Measurements from ENCODE around the gene KBTBD12. TPM values are rescaled to one million over a fixed set of nuclear protein-coding genes. Genes with fewer than 3 reads are reported as not detected.
"Not testable (repeated sequence)": the region's sequence is repeated elsewhere in the genome, so short reads cannot be mapped to it uniquely, and the experiment has no call there.

The KBTBD12 gene
- not detected for total RNA-seq

GRCh38 chr3:127915115-127915936, at the start of gene KBTBD12:
TSS of gene KBTBD12 (plus strand) at chr3:127915232. CDS start at chr3:127923062, 7,830 bp downstream.
- Mint-ChIP-seq H3K36me3 (no peaks in the 10 kb centered on the region), H3K9me3 (no peaks in the 10 kb centered on the region), H3K27me3 (peaks cover 72% of the 10 kb centered on the region), H3K4me1 (peaks cover 7% of the 10 kb centered on the region), H3K27ac (no peak within 1 kb of the TSS), H3K4me3 (no peak within 1 kb of the TSS)
- ATAC-seq (ENCODE audit: low read depth), result peak; percentile 10
- POLR2A ChIA-PET, result no interaction called here
- no peak for DNase-seq

GRCh38 chr3:127865941-127866340, 49.1 kb upstream of the KBTBD12 start:
- no peaks in the 10 kb centered on the region for H3K9me3 Mint-ChIP-seq
- ATAC-seq (ENCODE audit: low read depth), result no peak

GRCh38 chr3:127867412-127867811, 47.6 kb upstream of the KBTBD12 start:
- Mint-ChIP-seq H3K27ac (no peak overlapping the region), H3K9me3 (no peaks in the 10 kb centered on the region), H3K27me3 (peaks cover 15% of the 10 kb centered on the region), H3K4me1 (peaks cover 2% of the 10 kb centered on the region), H3K4me3 (no peak overlapping the region), H3K36me3 (no peaks in the 10 kb centered on the region)
- POLR2A ChIA-PET, result no interaction called here
- ATAC-seq (ENCODE audit: low read depth) (no peak), DNase-seq (no peak)

More at GRCh38 chr3:127865941-127866340, 49.1 kb upstream of the KBTBD12 start:
- H3K36me3 Mint-ChIP-seq, result no peaks in the 10 kb centered on the region
- POLR2A ChIA-PET, result no interaction called here
- no peak overlapping the region for H3K27ac Mint-ChIP-seq
- H3K27me3 Mint-ChIP-seq, result peaks cover 15% of the 10 kb centered on the region
- peaks cover 2% of the 10 kb centered on the region for H3K4me1 Mint-ChIP-seq
- H3K4me3 Mint-ChIP-seq, result no peak overlapping the region
- no peak for DNase-seq

- Mint-ChIP-seq H3K27ac (no peak overlapping the region), H3K36me3 (no peaks in the 10 kb centered on the region), H3K4me1 (peaks cover 2% of the 10 kb centered on the region), H3K9me3 (no peaks in the 10 kb centered on the region), H3K4me3 (no peak overlapping the region), H3K27me3 (peaks cover 15% of the 10 kb centered on the region)
- ATAC-seq (ENCODE audit: low read depth), result no peak
- no peak for DNase-seq
- POLR2A ChIA-PET, result no interaction called here
Measured at GRCh38 chr3:127867986-127868385, 47.0 kb upstream of the KBTBD12 start.

GRCh38 chr3:127870156-127870555, 44.9 kb upstream of the KBTBD12 start:
- H3K27ac Mint-ChIP-seq, result no peak overlapping the region
- no peak overlapping the region for H3K4me3 Mint-ChIP-seq
- DNase-seq, result no peak
- no peaks in the 10 kb centered on the region for H3K4me1 Mint-ChIP-seq
- POLR2A ChIA-PET, result no interaction called here
- H3K27me3 Mint-ChIP-seq, result peaks cover 16% of the 10 kb centered on the region
- ATAC-seq (ENCODE audit: low read depth), result no peak
- no peaks in the 10 kb centered on the region for H3K36me3 Mint-ChIP-seq
- no peaks in the 10 kb centered on the region for H3K9me3 Mint-ChIP-seq

GRCh38 chr3:127874097-127874496, 40.9 kb upstream of the KBTBD12 start:
- DNase-seq; POLR2A ChIA-PET; H3K4me1 Mint-ChIP-seq; H3K9me3 Mint-ChIP-seq; H3K36me3 Mint-ChIP-seq; H3K27ac Mint-ChIP-seq; H3K4me3 Mint-ChIP-seq; ATAC-seq (ENCODE audit: low read depth): not testable (repeated sequence)
- H3K27me3 Mint-ChIP-seq, result peaks cover 13% of the 10 kb centered on the region

GRCh38 chr3:127881586-127881985, 33.4 kb upstream of the KBTBD12 start:
- Mint-ChIP-seq H3K4me3 (no peak overlapping the region), H3K36me3 (no peaks in the 10 kb centered on the region), H3K27ac (no peak overlapping the region), H3K9me3 (no peaks in the 10 kb centered on the region), H3K4me1 (no peaks in the 10 kb centered on the region), H3K27me3 (peaks cover 18% of the 10 kb centered on the region)
- POLR2A ChIA-PET, result no interaction called here
- ATAC-seq (ENCODE audit: low read depth) (no peak), DNase-seq (no peak)

- no peak for ATAC-seq (ENCODE audit: low read depth)
- DNase-seq, result no peak
- Mint-ChIP-seq H3K4me3 (no peak overlapping the region), H3K9me3 (no peaks in the 10 kb centered on the region), H3K36me3 (no peaks in the 10 kb centered on the region), H3K27me3 (peaks cover 12% of the 10 kb centered on the region), H3K27ac (no peak overlapping the region), H3K4me1 (no peaks in the 10 kb centered on the region)
- POLR2A ChIA-PET, result no interaction called here
Measured at GRCh38 chr3:127884041-127884440, 31.0 kb upstream of the KBTBD12 start.

- Mint-ChIP-seq H3K9me3 (peaks cover 4% of the 10 kb centered on the region), H3K4me3 (no peak overlapping the region), H3K36me3 (no peaks in the 10 kb centered on the region), H3K4me1 (no peaks in the 10 kb centered on the region), H3K27me3 (peaks cover 3% of the 10 kb centered on the region), H3K27ac (no peak overlapping the region)
- ATAC-seq (ENCODE audit: low read depth) (no peak), DNase-seq (no peak)
- POLR2A ChIA-PET, result no interaction called here
Measured at GRCh38 chr3:127886231-127886955, 28.6 kb upstream of the KBTBD12 start.

GRCh38 chr3:127886956-127887231, 28.1 kb upstream of the KBTBD12 start:
- no peak overlapping the region for H3K4me3 Mint-ChIP-seq
- H3K36me3 Mint-ChIP-seq, result no peaks in the 10 kb centered on the region
- POLR2A ChIA-PET, result no interaction called here
- H3K9me3 Mint-ChIP-seq, result peaks cover 4% of the 10 kb centered on the region
- ATAC-seq (ENCODE audit: low read depth), result no peak
- no peak overlapping the region for H3K27ac Mint-ChIP-seq
- H3K27me3 Mint-ChIP-seq, result peaks cover 3% of the 10 kb centered on the region
- no peak for DNase-seq
- H3K4me1 Mint-ChIP-seq, result no peaks in the 10 kb centered on the region

GRCh38 chr3:127887321-127887720, 27.7 kb upstream of the KBTBD12 start:
- Mint-ChIP-seq H3K36me3 (no peaks in the 10 kb centered on the region), H3K4me1 (no peaks in the 10 kb centered on the region), H3K4me3 (no peak overlapping the region), H3K9me3 (peaks cover 8% of the 10 kb centered on the region), H3K27ac (no peak overlapping the region), H3K27me3 (peaks cover 3% of the 10 kb centered on the region)
- no peak for ATAC-seq (ENCODE audit: low read depth)
- POLR2A ChIA-PET, result no interaction called here
- DNase-seq, result no peak

GRCh38 chr3:127888156-127888555, 26.9 kb upstream of the KBTBD12 start:
- Mint-ChIP-seq H3K27ac (no peak overlapping the region), H3K27me3 (no peaks in the 10 kb centered on the region), H3K9me3 (peaks cover 10% of the 10 kb centered on the region), H3K36me3 (no peaks in the 10 kb centered on the region), H3K4me3 (no peak overlapping the region), H3K4me1 (no peaks in the 10 kb centered on the region)
- DNase-seq (no peak), ATAC-seq (ENCODE audit: low read depth) (no peak)
- POLR2A ChIA-PET, result no interaction called here

- no peak overlapping the region for H3K27ac Mint-ChIP-seq
- DNase-seq (no peak), ATAC-seq (ENCODE audit: low read depth) (no peak)
- H3K27me3 Mint-ChIP-seq, result no peaks in the 10 kb centered on the region
- H3K4me3 Mint-ChIP-seq, result no peak overlapping the region
- no peaks in the 10 kb centered on the region for H3K4me1 Mint-ChIP-seq
- H3K9me3 Mint-ChIP-seq, result peaks cover 10% of the 10 kb centered on the region
- no peaks in the 10 kb centered on the region for H3K36me3 Mint-ChIP-seq
- POLR2A ChIA-PET, result no interaction called here
Measured at GRCh38 chr3:127888564-127889107, 26.4 kb upstream of the KBTBD12 start.

- Mint-ChIP-seq H3K36me3 (no peaks in the 10 kb centered on the region), H3K9me3 (peaks cover 10% of the 10 kb centered on the region), H3K4me3 (no peak overlapping the region), H3K27ac (no peak overlapping the region), H3K27me3 (no peaks in the 10 kb centered on the region), H3K4me1 (no peaks in the 10 kb centered on the region)
- DNase-seq (no peak), ATAC-seq (ENCODE audit: low read depth) (no peak)
- POLR2A ChIA-PET, result no interaction called here
Measured at GRCh38 chr3:127889461-127889863, 25.6 kb upstream of the KBTBD12 start.
